Posterior cingulate gyrus (tissue), 11 donors: ENCODE data around the gene ASH1L.
A peak's percentile ranks its signal among the peaks of the same experiment; 100 is the strongest.
"Not testable (repeated sequence)": the region's sequence is repeated elsewhere in the genome, so short reads cannot be mapped to it uniquely, and the experiment has no call there.

ENCODE experiments used
- DNase-seq, 10 donors: peaks; one replicate each; pipeline versions ENCODE4 v3.0.0 to v3.0.0-alpha.2; 2020 to 2021; ENCODE audit warnings: mixed read lengths in 3 of 10
- intact Hi-C: fragments of 100-400 bp; cut with DNase I; formaldehyde crosslinking; loops from one replicate; pipeline ENCODE4 v1.15.1; 2023

The ASH1L gene

GRCh38 chr1:155318082-155318481 is 244.5 kb downstream of the ASH1L start:
- intact Hi-C loops: no loop called here

DNA sequence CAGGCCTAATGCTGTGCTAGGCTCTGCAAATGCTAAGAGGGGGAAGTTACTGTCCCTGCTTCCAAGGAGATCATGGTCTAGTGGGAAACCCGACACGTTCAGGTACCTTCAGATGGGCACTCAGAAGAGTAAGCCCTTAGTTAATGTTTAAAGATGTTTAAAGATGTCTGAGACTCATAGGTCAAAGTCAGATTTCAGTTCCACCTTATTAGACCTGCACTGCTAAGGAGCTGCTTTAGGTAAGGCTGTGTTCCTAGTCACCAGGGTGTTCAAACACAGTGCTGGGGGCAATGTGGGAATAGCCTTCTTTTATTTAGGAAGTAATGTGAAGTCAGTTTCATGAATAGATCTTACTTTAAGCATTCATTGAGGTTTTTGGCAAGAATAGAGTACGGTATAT is 245.7 kb downstream of the ASH1L start:
- intact Hi-C loops: no loop called here
- DNase-seq: no peak

More at GRCh38 chr1:155318082-155318481, 244.5 kb downstream of the ASH1L start:
- peak in 1 of 10 donors; percentile 51 for DNase-seq

DNA sequence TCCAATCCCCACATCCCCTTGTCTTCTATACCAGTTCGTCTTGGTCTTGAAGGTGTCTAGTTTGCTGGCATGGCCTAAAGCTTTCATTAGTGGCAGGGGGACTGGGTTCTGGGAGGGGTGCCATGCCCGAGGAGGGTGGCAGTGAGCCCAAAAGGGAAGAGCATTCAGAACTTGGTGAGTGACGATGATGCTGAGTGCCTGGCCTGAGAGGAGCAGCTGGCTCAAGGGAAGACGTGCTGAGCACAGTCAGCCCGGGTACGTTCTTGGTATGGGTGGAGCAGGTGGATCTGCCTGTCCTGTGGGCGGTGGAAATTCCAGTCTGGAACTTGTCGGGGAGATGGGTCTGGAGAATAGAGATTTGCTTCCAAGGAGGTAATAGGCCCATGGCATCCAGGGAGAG is 249.3 kb downstream of the ASH1L start:
- DNase-seq: peak in 3 of 10 donors; percentile 19 to 83 (median 81)
- intact Hi-C loops: no loop called here

DNA sequence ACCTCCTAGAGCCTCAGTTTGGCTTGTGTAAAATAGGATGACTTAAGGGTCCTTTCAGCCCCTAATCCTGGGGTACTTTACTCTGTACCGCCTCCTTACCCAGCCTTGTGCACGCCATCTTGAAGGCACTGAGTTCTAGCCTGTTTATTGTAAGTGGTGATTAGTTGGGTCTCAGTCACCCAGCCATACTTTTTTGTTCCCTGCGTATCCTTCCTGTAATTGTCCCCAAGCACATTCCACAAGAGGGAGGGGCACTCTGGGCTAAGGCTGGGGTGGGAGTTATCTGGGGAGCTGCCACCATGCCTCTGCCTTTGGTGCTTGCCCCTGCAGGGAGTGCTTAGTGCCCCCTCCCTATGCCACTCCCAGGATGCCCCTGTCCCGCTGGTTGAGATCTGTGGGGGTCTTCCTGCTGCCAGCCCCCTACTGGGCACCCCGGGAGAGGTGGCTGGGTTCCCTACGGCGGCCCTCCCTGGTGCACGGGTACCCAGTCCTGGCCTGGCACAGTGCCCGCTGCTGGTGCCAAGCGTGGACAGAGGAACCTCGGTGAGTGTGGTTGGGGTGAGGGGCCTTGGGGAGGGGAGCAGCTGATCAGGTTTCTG is 253.1 kb downstream of the ASH1L start:
- intact Hi-C loops: no loop called here
- peak in 3 of 10 donors; percentile 72 to 87 (median 80) for DNase-seq

DNA sequence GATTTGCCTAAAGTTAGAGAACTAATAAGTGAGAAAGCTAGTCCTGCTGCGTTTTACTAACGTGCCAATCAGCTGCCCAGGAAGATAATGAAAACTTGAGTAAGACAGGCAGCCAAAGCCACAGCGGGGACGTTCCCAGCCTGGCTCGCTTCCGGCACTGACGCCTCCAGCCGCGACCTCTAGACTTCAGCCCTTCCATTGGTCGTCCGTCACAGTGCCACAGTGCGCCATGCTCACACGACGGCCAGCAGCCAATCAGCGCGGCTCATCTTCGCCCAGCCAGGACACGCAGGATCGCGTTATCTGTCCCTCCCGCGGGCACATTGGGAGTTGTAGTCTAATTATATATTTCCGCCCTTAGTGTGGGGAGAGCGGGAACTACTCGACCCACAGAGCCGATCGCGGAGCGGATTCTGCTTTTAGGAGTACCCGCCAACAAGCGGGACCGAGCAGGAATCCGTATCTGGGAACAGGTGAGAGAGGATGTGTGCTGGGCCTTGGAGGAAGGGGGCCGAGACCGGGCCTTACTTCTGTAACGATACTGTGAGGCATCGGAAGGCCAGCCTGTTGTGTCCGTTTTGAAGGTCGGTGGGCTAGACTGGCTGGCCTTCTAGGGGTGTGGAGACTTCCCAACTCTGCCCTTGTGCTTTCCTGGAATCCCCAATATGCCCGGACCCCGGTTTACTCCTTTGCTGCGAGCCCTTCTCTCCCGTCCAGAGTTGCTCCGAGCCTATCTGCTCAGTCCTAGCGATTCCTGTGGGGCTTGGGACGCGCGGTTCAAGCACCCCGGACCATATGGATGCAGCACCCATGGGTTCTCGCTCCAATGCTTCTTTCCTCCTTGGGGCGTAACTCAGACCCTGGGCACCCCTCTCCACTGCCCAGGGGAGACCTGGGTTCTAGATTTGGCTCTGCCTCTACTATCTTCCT is 253.8 kb downstream of the ASH1L start, which contains the start of gene FDPS:
TSS of gene FDPS (plus strand) at position 374 of the 930 bp plus-strand sequence. CDS start 924 bp downstream, outside the sequence.
- peak; percentile 99 to 100 (median 100) for DNase-seq
- intact Hi-C loops: no loop called here

GRCh38 chr1:155307247-155307740 is 255.3 kb downstream of the ASH1L start:
- no peak for DNase-seq
- intact Hi-C loops: no loop called here

DNA sequence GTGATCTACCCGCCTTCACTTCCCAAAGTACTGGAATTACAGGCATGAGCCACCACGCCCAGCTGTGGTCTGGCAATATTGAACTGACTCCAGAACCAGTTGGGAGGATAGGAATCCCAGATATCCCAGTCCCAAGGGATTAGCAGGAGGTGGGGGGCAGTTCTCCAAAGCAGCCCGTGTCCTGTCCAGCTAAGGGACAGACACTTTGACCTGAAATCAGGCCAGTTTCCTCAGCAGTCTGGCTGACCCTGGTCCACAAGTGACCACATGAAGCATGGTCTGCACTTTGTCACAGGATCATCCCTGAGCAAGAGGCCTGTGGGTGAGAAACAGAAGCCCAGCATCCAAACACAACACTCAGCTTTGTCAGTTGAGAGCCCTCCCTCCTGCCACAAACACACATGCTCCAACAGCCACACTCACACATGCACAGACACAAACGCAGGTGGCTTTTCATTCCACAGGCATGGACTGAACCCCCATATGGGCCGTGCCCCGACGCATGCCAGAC is 256.7 kb downstream of the ASH1L start:
- DNase-seq: peak in 2 of 10 donors; percentile 37 to 54
- intact Hi-C loops: no loop called here

- intact Hi-C loops: no loop called here
- DNase-seq: peak in 3 of 10 donors; percentile 9 to 34 (median 30)
These were observed 258.0 kb downstream of the ASH1L start for GRCh38 chr1:155304558-155305063.

GRCh38 chr1:155301342-155301841 is 261.2 kb downstream of the ASH1L start, which contains the start of gene PKLR:
Gene PKLR (minus strand): TSS chr1:155301438. CDS start chr1:155301395, 43 bp downstream.
- DNase-seq: peak in 1 of 10 donors; percentile 34
- intact Hi-C loops: no loop called here

- DNase-seq: peak in 2 of 10 donors; percentile 40 to 43
- intact Hi-C loops: no loop called here
These were observed 261.9 kb downstream of the ASH1L start for GRCh38 chr1:155300553-155301329.

- DNase-seq: peak in 2 of 10 donors; percentile 25 to 39
- intact Hi-C loops: no loop called here
These were observed 262.6 kb downstream of the ASH1L start for GRCh38 chr1:155300024-155300423.

DNA sequence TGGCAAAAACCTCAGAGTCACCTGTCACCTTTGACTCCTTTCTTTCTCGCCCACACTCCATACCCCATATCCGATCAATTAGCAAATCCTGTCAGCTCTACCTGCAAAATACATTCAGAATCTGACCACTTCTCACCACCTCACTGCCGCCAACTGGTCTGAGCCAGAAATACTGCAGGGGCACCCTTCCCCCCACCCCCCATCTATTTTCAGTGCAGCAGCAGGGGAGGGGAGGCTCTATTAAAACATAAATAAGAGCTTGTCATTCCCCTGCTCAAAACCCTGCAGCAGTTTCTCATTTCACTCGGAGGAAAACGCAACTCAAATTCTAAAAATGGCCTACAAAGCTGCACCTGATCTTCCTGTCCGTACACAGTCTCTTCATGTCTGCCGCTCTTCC is 265.2 kb downstream of the ASH1L start:
- DNase-seq: peak in 1 of 10 donors; percentile 6
- intact Hi-C loops: no loop called here

- intact Hi-C loops: no loop called here
- no peak for DNase-seq
These were observed 265.9 kb downstream of the ASH1L start for GRCh38 chr1:155296661-155297060.

DNA sequence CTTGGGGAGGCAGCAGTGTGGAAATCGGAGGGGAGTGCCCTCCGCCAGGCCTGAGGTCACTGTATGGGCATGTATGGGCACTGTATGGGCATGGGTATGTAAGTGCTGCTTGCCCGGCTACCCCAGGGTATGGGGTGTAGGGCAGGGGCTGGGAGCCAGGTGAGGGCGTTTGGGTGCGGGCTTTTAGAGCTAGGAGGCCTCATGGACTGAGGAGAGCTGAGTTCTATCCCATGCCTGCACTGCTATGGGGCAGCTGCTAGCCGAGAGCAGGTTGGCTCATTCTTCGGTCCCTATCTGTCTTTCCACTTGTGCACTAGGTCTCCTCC is 266.7 kb downstream of the ASH1L start:
- DNase-seq: peak in 1 of 10 donors; percentile 56
- intact Hi-C loops: no loop called here

- peak in 1 of 10 donors; percentile 75 for DNase-seq
- intact Hi-C loops: no loop called here
These were observed 267.2 kb downstream of the ASH1L start for GRCh38 chr1:155295183-155295941.

- intact Hi-C loops: no loop called here
- peak in 2 of 10 donors; percentile 80 for DNase-seq
These were observed 268.0 kb downstream of the ASH1L start for GRCh38 chr1:155294520-155295182.

DNA sequence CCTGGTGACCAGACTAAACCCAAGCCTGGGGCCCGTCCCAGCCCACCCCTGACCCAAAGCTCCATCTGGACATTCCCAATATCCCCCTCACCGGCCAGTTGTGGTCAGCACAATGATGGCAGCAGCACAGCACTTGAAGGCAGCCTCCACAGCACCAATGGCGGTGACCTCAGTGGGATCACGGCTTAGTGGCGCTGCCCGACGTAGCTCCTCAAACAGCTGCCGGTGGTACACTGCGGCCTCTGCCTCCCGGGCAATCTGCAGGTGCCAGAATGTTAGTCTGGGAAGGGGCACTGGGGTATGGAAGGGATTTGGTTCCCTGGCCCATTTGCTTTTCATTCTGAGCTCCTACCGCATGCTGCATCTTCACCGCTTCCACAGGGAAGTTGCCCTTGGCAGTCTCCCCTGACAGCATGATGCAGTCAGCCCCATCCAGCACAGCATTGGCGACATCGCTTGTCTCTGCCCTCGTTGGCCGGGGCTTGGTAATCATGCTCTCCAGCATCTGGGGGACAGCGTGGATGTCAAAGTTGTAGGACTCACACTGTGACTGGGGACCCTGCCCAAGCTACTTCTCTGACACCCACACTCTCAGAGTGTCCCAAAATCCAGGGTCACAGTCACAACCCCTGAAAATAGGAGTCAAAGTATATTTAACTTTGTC is 269.4 kb downstream of the ASH1L start:
- intact Hi-C loops: no loop called here
- DNase-seq: peak in 1 of 10 donors; percentile 59

GRCh38 chr1:155291006-155291405 is 271.6 kb downstream of the ASH1L start:
- peak in 1 of 10 donors; percentile 61 for DNase-seq
- intact Hi-C loops: not testable (repeated sequence)
